ENCODE results near the gene ITGA2B. TPM values are rescaled to one million over a fixed set of nuclear protein-coding genes. Genes with fewer than 3 reads are reported as not detected.

The ITGA2B gene
- total and polyA plus RNA-seq, 4 donors: 1.4 to 9.2 (median 4.2) TPM

GRCh38 chr17:44400226-44400847 lies 10.9 kb upstream of the ITGA2B start:
- Histone ChIP-seq H3K4me1 (ENCODE audit: control insufficient read depth in 5 of 5, insufficient read depth in 5 of 5, low read length in 5 of 5) (no peaks in the 10 kb centered on the region), H3K27ac (ENCODE audit: low read depth in 1 of 2, low read length in 1 of 2) (no peak overlapping the region), H3K27me3 (ENCODE audit: control insufficient read depth in 3 of 3, insufficient read depth in 3 of 3, low read length in 2 of 3) (no peaks in the 10 kb centered on the region), H3K9ac (ENCODE audit: insufficient read depth in 1 of 2, low read length in 2 of 2) (no peak overlapping the region), H3K9me3 (ENCODE audit: control insufficient read depth in 4 of 4, insufficient read depth in 3 of 4, low read length in 3 of 4) (no peaks in the 10 kb centered on the region), H3K4me3 (no peak overlapping the region), H3K36me3 (ENCODE audit: control insufficient read depth in 4 of 4, insufficient read depth in 4 of 4, low read length in 4 of 4) (peaks cover 14 to 41% (median 33%) of the 10 kb centered on the region in 4 donors)
- TF ChIP-seq CTCF (IDR thresholded peaks at IDR 0.05; ENCODE audit: control extremely low read depth, extremely low read depth): no peak
- peak in 2 of 3 donors; percentile 13 to 34 for DNase-seq
- WGBS, 2 donors: 92 to 96% methylated on average over 3 of the region's 3 CpGs
- ATAC-seq (ENCODE audit: insufficient read depth, low FRiP score): no peak

- DNase-seq (no peak), ATAC-seq (ENCODE audit: insufficient read depth, low FRiP score) (no peak)
- no peak for TF ChIP-seq CTCF (IDR thresholded peaks at IDR 0.05; ENCODE audit: control extremely low read depth, extremely low read depth)
- Histone ChIP-seq H3K4me1 (ENCODE audit: control insufficient read depth in 5 of 5, insufficient read depth in 5 of 5, low read length in 5 of 5) (no peaks in the 10 kb centered on the region), H3K36me3 (ENCODE audit: control insufficient read depth in 4 of 4, insufficient read depth in 4 of 4, low read length in 4 of 4) (peaks cover 14 to 41% (median 29%) of the 10 kb centered on the region in 4 donors), H3K27me3 (ENCODE audit: control insufficient read depth in 3 of 3, insufficient read depth in 3 of 3, low read length in 2 of 3) (no peaks in the 10 kb centered on the region), H3K9ac (ENCODE audit: insufficient read depth in 1 of 2, low read length in 2 of 2) (no peak overlapping the region), H3K4me3 (no peak overlapping the region), H3K9me3 (ENCODE audit: control insufficient read depth in 4 of 4, insufficient read depth in 3 of 4, low read length in 3 of 4) (no peaks in the 10 kb centered on the region), H3K27ac (ENCODE audit: low read depth in 1 of 2, low read length in 1 of 2) (no peak overlapping the region)
- WGBS, 2 donors: 97 to 99% methylated on average over 41 of the region's 41 CpGs
Observed at GRCh38 chr17:44398692-44399691, 9.5 kb upstream of the ITGA2B start.

- WGBS, 2 donors: 96 to 97% methylated on average over 8 of the region's 8 CpGs
- Histone ChIP-seq H3K9ac (ENCODE audit: insufficient read depth in 1 of 2, low read length in 2 of 2) (no peak overlapping the region), H3K27ac (ENCODE audit: low read depth in 1 of 2, low read length in 1 of 2) (no peak overlapping the region), H3K27me3 (ENCODE audit: control insufficient read depth in 3 of 3, insufficient read depth in 3 of 3, low read length in 2 of 3) (no peaks in the 10 kb centered on the region), H3K36me3 (ENCODE audit: control insufficient read depth in 4 of 4, insufficient read depth in 4 of 4, low read length in 4 of 4) (peaks cover 14 to 39% (median 29%) of the 10 kb centered on the region in 4 donors), H3K9me3 (ENCODE audit: control insufficient read depth in 4 of 4, insufficient read depth in 3 of 4, low read length in 3 of 4) (no peaks in the 10 kb centered on the region), H3K4me3 (no peak overlapping the region), H3K4me1 (ENCODE audit: control insufficient read depth in 5 of 5, insufficient read depth in 5 of 5, low read length in 5 of 5) (no peaks in the 10 kb centered on the region)
- no peak for TF ChIP-seq CTCF (IDR thresholded peaks at IDR 0.05; ENCODE audit: control extremely low read depth, extremely low read depth)
- no peak for DNase-seq
- ATAC-seq (ENCODE audit: insufficient read depth, low FRiP score): no peak
Observed at GRCh38 chr17:44397479-44398440, 8.3 kb upstream of the ITGA2B start.
